Mesendoderm (in vitro differentiated cells): ENCODE data around the gene SLC44A2.

ENCODE experiments used
- DNase-seq: peaks from one replicate; pipeline ENCODE4 v3.0.0; 2013
- H2AK5ac ChIP-seq: 2 replicates; pipeline ENCODE4 v1.6.1; 2013; ENCODE audit warnings: low read length, inconsistent platforms
- H2BK120ac ChIP-seq: 2 replicates; pipeline ENCODE4 v1.6.1; 2013; ENCODE audit warnings: low read depth, mild to moderate bottlenecking, low read length, moderate library complexity, mixed read lengths
- H2BK15ac ChIP-seq: replicated peaks from 2 replicates; pipeline ENCODE4 v1.6.1; 2013; ENCODE audit warnings: low read depth, mild to moderate bottlenecking, moderate library complexity
- H2BK5ac ChIP-seq: 2 replicates; pipeline ENCODE4 v1.6.1; 2013; ENCODE audit warnings: low read length, inconsistent platforms
- H3K18ac ChIP-seq: 2 replicates; pipeline ENCODE4 v1.6.1; 2013; ENCODE audit warnings: mild to moderate bottlenecking, low read length, mixed read lengths
- H3K23ac ChIP-seq: one replicate; pipeline ENCODE4 v1.6.1; 2013; ENCODE audit warnings: low read length
- H3K27ac ChIP-seq: 2 replicates; pipeline ENCODE4 v1.5.1; 2013; ENCODE audit warnings: low read depth, mild to moderate bottlenecking, inconsistent platforms, low read length, moderate library complexity
- H3K27me3 ChIP-seq: 2 replicates; pipeline ENCODE4 v1.6.1; 2013; ENCODE audit warnings: low read length, control low read depth, mild to moderate bottlenecking, inconsistent platforms; ENCODE audit not compliant: insufficient read depth, poor library complexity
- H3K36me3 ChIP-seq: 2 replicates; pipeline ENCODE4 v1.6.1; 2013; ENCODE audit warnings: low read length, inconsistent platforms; ENCODE audit not compliant: control insufficient read depth, insufficient read depth
- H3K4ac ChIP-seq: one replicate; pipeline ENCODE4 v1.6.1; 2013; ENCODE audit warnings: low read depth, mild to moderate bottlenecking, low read length, moderate library complexity
- H3K4me1 ChIP-seq: 2 replicates; pipeline ENCODE4 v1.6.1; 2013; ENCODE audit warnings: low read depth, low read length, inconsistent platforms; ENCODE audit not compliant: control insufficient read depth
- H3K4me2 ChIP-seq: 2 replicates; pipeline ENCODE4 v1.6.1; 2013; ENCODE audit warnings: low read length
- H3K4me3 ChIP-seq: 2 replicates; pipeline ENCODE4 v1.5.1; 2013; ENCODE audit warnings: mild to moderate bottlenecking, low read length
- H3K56ac ChIP-seq: one replicate; pipeline ENCODE4 v1.6.1; 2013; ENCODE audit warnings: low read length
- H3K79me1 ChIP-seq: 2 replicates; pipeline ENCODE4 v1.6.1; 2013; ENCODE audit warnings: low read length, inconsistent platforms
- H3K79me2 ChIP-seq: 2 replicates; pipeline ENCODE4 v1.6.1; 2013; ENCODE audit warnings: mild to moderate bottlenecking, low read length; ENCODE audit not compliant: control insufficient read depth, insufficient read depth
- H3K9ac ChIP-seq: 2 replicates; pipeline ENCODE4 v1.6.1; 2013; ENCODE audit warnings: low read length, inconsistent platforms
- H4K5ac ChIP-seq: one replicate; pipeline ENCODE4 v1.6.1; 2013; ENCODE audit warnings: low read length
- H4K8ac ChIP-seq: one replicate; pipeline ENCODE4 v1.6.1; 2013; ENCODE audit warnings: low read depth, mild to moderate bottlenecking, control low read depth, low read length, moderate library complexity
- WGBS: extraction: QIAGEN DNeasy Blood & Tissue Kit; methylation state at CpG from one replicate; pipeline ENCODE4 v1.1.7; 2013; ENCODE audit warnings: low lambda C conversion rate, missing lambda C conversion rate; ENCODE audit not compliant: insufficient coverage; ENCODE audit errors: extremely low coverage; 5-methylcytosine and 5-hydroxymethylcytosine counted together

Gene SLC44A2

DNA sequence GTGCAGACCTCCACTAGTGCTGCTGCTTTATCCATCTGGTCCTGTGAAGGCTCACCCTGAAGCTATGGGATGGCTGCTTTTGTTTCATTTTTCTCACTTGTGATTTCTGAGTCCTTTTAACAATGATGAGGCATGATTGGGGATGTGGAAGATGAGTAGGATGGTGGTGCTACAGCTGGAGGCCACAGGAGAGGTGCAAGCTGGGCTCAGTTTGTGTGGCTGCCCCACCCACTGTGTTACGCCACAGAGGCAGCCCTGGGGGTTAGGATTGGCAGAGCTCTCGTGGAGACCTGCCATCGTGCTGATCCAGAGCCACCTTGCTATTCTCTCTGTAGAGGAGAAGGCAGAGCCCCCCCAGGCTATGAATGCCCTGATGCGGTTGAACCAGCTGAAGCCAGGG is 56.3 kb downstream of the SLC44A2 start:
- Histone ChIP-seq H2BK5ac (no peak overlapping the region), H3K9ac (no peak overlapping the region), H4K8ac (no peak overlapping the region), H3K4me3 (no peak overlapping the region), H2AK5ac (no peak overlapping the region), H3K36me3 (peaks cover 73% of the 10 kb centered on the region), H3K79me1 (peaks cover 36% of the 10 kb centered on the region), H3K23ac (no peak overlapping the region), H4K5ac (no peak overlapping the region), H3K4me2 (no peak overlapping the region), H2BK15ac (no peak overlapping the region), H3K79me2 (peaks cover 68% of the 10 kb centered on the region), H3K27me3 (no peaks in the 10 kb centered on the region), H2BK120ac (no peak overlapping the region), H3K18ac (no peak overlapping the region), H3K4ac (no peak overlapping the region), H3K27ac (no peak overlapping the region), H3K56ac (no peak overlapping the region), H3K4me1 (no peaks in the 10 kb centered on the region)
- no CpG with 5 or more reads among the region's 4 CpGs for WGBS
- no peak for DNase-seq

DNA sequence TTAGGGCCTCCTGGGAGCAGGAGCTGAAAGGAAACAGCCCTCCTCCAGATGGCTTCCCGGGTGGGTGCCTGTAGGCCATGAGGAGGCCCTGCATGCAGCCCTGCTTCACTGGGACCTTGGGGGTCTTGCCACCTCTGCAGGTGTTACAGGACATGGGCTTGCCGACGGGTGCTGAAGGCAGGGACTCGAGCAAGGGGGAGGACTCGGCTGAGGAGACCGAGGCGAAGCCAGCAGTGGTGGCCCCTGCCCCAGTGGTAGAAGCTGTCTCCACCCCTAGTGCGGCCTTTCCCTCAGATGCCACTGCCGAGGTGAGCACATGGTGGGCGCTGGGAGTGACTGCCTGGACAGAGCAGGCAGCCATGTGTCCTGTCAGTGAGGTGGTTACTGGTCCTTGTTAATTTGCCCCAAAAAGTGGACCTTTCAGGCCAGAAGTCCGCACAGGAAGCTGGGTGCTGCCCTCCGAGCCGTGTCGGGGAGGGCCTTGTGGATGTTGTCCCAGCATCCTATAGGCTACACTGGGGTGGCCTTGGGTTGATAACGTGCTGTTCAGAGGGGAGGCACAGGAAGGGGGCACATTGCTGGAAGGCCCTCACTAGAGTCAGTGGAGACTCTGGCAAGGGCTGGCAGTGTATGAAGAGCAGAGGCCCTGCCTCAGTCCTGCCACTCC is 57.2 kb downstream of the SLC44A2 start:
- Histone ChIP-seq H2BK15ac (no peak overlapping the region), H3K23ac (no peak overlapping the region), H3K27me3 (no peaks in the 10 kb centered on the region), H3K79me2 (peaks cover 63% of the 10 kb centered on the region), H4K8ac (no peak overlapping the region), H3K18ac (no peak overlapping the region), H3K4me3 (no peak overlapping the region), H3K36me3 (peaks cover 73% of the 10 kb centered on the region), H3K4me1 (no peaks in the 10 kb centered on the region), H3K9ac (no peak overlapping the region), H2BK5ac (no peak overlapping the region), H3K56ac (no peak overlapping the region), H3K27ac (no peak overlapping the region), H3K4ac (no peak overlapping the region), H2AK5ac (no peak overlapping the region), H4K5ac (no peak overlapping the region), H3K4me2 (no peak overlapping the region), H3K79me1 (peaks cover 35% of the 10 kb centered on the region), H2BK120ac (no peak overlapping the region)
- WGBS = no CpG with 5 or more reads among the region's 15 CpGs
- no peak for DNase-seq

DNA sequence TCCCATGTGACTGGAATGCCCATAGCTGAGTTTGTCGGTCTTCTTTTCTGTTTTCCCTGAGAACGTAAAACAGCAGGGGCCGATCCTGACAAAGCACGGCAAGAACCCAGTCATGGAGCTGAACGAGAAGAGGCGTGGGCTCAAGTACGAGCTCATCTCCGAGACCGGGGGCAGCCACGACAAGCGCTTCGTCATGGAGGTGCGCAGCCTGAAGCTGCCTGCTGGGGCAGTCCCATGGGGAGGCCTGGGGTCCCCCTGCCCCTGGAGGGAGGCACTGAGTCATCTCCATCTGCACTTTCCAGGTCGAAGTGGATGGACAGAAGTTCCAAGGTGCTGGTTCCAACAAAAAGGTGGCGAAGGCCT is 57.7 kb downstream of the SLC44A2 start:
- H3K36me3 ChIP-seq = peaks cover 74% of the 10 kb centered on the region
- H4K5ac ChIP-seq = no peak overlapping the region
- no peaks in the 10 kb centered on the region for H3K27me3 ChIP-seq
- H2BK5ac ChIP-seq = no peak overlapping the region
- no peak overlapping the region for H2BK15ac ChIP-seq
- H3K4ac ChIP-seq = no peak overlapping the region
- H3K79me1 ChIP-seq = peaks cover 36% of the 10 kb centered on the region
- no peak overlapping the region for H3K23ac ChIP-seq
- H2AK5ac ChIP-seq = no peak overlapping the region
- DNase-seq = peak; percentile 30
- no peaks in the 10 kb centered on the region for H3K4me1 ChIP-seq
- no peak overlapping the region for H3K18ac ChIP-seq
- H3K27ac ChIP-seq = no peak overlapping the region
- peaks cover 57% of the 10 kb centered on the region for H3K79me2 ChIP-seq
- no peak overlapping the region for H3K56ac ChIP-seq
- H3K9ac ChIP-seq = no peak overlapping the region
- no peak overlapping the region for H3K4me3 ChIP-seq
- no CpG with 5 or more reads among the region's 15 CpGs for WGBS
- H3K4me2 ChIP-seq = no peak overlapping the region
- no peak overlapping the region for H4K8ac ChIP-seq
- H2BK120ac ChIP-seq = no peak overlapping the region

DNA sequence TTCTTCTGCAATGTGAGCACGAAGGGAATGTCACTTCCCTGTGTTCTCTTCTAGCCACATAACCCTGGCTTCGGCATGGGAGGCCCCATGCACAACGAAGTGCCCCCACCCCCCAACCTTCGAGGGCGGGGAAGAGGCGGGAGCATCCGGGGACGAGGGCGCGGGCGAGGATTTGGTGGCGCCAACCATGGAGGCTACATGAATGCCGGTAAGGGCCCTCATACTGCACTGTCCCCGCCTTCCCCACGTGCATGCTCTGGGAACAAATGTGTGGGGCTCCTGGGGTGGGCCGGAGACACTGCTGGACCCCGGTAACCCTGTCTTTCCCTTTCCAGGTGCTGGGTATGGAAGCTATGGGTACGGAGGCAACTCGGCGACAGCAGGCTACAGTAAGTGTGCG is 58.2 kb downstream of the SLC44A2 start:
- Histone ChIP-seq H3K4me3 (no peak overlapping the region), H3K27ac (no peak overlapping the region), H2BK5ac (no peak overlapping the region)

DNA sequence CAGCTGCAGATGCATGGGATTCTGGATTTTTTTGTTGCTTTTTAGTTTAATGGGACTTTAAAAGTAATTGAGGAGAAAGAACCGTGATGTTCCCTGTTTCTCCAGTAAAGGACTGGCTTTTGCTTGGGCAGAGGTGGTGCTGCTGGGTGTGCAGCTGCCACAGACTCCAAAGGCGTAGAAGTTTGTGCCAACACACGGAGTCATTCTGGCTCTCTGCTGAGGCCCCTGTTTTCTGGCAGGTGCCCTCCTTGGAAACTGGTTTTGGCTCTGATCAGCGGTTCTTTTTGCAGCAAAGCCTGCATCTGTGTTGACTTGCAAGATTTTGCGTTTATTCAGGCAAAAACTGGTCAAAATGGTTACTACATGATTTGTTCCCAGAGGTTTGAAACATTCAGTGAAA is 59.9 kb downstream of the SLC44A2 start:
- no peaks in the 10 kb centered on the region for H3K27me3 ChIP-seq
- DNase-seq = no peak
- H2BK120ac ChIP-seq = no peak overlapping the region
- no CpG with 5 or more reads among the region's 5 CpGs for WGBS
- no peak overlapping the region for H3K18ac ChIP-seq
- H3K4me2 ChIP-seq = no peak overlapping the region
- H2BK15ac ChIP-seq = no peak overlapping the region
- peaks cover 30% of the 10 kb centered on the region for H3K79me1 ChIP-seq
- no peak overlapping the region for H3K9ac ChIP-seq
- no peak overlapping the region for H3K56ac ChIP-seq
- peaks cover 43% of the 10 kb centered on the region for H3K79me2 ChIP-seq
- no peak overlapping the region for H2BK5ac ChIP-seq
- no peak overlapping the region for H3K4me3 ChIP-seq
- H3K23ac ChIP-seq = no peak overlapping the region
- no peak overlapping the region for H4K8ac ChIP-seq
- no peak overlapping the region for H2AK5ac ChIP-seq
- no peak overlapping the region for H3K4ac ChIP-seq
- H3K36me3 ChIP-seq = peaks cover 68% of the 10 kb centered on the region
- H3K4me1 ChIP-seq = no peaks in the 10 kb centered on the region
- no peak overlapping the region for H4K5ac ChIP-seq
- H3K27ac ChIP-seq = no peak overlapping the region

More for the DNA sequence above, 58.2 kb downstream of the SLC44A2 start:
- Histone ChIP-seq H4K5ac (no peak overlapping the region), H3K79me2 (peaks cover 54% of the 10 kb centered on the region), H4K8ac (no peak overlapping the region), H3K56ac (no peak overlapping the region), H3K18ac (no peak overlapping the region), H2BK120ac (no peak overlapping the region), H3K4me2 (no peak overlapping the region), H3K4ac (no peak overlapping the region), H3K23ac (no peak overlapping the region), H3K9ac (no peak overlapping the region), H2AK5ac (no peak overlapping the region), H3K4me1 (no peaks in the 10 kb centered on the region), H3K79me1 (peaks cover 37% of the 10 kb centered on the region), H2BK15ac (no peak overlapping the region), H3K27me3 (no peaks in the 10 kb centered on the region), H3K36me3 (peaks cover 75% of the 10 kb centered on the region)
- WGBS = no CpG with 5 or more reads among the region's 21 CpGs
- no peak for DNase-seq

DNA sequence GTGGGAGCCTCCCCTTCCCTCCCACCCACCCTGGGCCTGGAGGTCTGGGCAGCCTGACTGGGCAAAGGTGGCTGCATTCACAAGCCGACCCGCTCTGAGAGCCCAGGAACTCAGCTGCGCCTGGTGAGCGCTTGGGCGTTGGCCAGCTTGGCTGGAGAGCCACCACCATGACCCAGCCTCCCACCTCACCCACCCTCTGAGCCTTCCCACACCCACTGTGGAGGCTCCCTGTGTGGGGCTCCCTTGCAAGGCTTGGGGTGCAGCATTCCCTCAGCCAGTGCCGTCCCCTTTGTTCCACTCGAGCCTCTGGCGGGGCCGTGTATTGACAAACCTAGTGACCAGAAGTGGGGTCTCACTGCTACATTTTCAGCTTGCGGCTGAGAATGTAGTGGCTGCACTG is 60.8 kb downstream of the SLC44A2 start:
- no CpG with 5 or more reads among the region's 10 CpGs for WGBS
- Histone ChIP-seq H4K8ac (no peak overlapping the region), H3K36me3 (peaks cover 59% of the 10 kb centered on the region), H3K4me3 (no peak overlapping the region), H3K18ac (no peak overlapping the region), H3K79me1 (peaks cover 29% of the 10 kb centered on the region), H4K5ac (no peak overlapping the region), H3K4me2 (no peak overlapping the region), H2BK5ac (no peak overlapping the region), H3K79me2 (peaks cover 35% of the 10 kb centered on the region), H2BK120ac (no peak overlapping the region), H3K27ac (no peak overlapping the region), H2AK5ac (no peak overlapping the region), H2BK15ac (no peak overlapping the region), H3K23ac (no peak overlapping the region), H3K56ac (no peak overlapping the region), H3K4ac (no peak overlapping the region), H3K9ac (no peak overlapping the region), H3K4me1 (no peaks in the 10 kb centered on the region), H3K27me3 (no peaks in the 10 kb centered on the region)
- DNase-seq = no peak
